ENCODE results near the gene LONRF2.

GRCh38 chr2:100235581-100235980, 86.7 kb downstream of the LONRF2 start:
- TF ChIP-seq CTCF (conservative IDR thresholded peaks at IDR 0.05; ENCODE audit: low read depth, low read length) (no peak), EZH2 (IDR thresholded peaks at IDR 0.05; ENCODE audit: low read length, unreplicated experiment) (no peak)
